ENCODE data around the gene RAB26.
"Not testable (repeated sequence)": the region's sequence is repeated elsewhere in the genome, so short reads cannot be mapped to it uniquely, and the experiment has no call there.

RAB26 gene

GRCh38 chr16:2117960-2118722, 30.3 kb upstream of the RAB26 start:
- not testable (repeated sequence) for DNase-seq

GRCh38 chr16:2121325-2121724, 27.1 kb upstream of the RAB26 start:
- not testable (repeated sequence) for DNase-seq

DNA sequence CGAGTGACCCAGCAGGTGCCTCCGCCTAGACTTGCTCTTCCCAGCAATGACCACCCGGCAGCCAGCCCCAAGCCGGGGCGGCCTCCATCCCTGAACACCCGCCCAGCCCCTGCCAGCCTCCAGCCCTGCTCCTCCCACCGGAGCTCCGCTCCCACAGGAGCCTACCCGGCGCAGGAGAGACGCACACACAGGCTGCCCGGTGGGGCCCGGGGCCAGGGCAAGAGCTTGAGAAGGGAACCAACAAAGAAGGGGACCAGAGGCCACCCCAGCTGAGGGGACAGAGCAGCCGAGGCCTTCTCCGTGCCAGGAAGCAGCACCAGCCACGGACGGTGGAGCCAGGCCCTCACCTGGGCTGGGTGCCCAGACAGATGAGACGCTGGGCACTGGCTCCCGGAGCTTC, 26.6 kb upstream of the RAB26 start:
- no peak for DNase-seq

GRCh38 chr16:2122429-2122828, 26.0 kb upstream of the RAB26 start:
- no peak for DNase-seq

DNA sequence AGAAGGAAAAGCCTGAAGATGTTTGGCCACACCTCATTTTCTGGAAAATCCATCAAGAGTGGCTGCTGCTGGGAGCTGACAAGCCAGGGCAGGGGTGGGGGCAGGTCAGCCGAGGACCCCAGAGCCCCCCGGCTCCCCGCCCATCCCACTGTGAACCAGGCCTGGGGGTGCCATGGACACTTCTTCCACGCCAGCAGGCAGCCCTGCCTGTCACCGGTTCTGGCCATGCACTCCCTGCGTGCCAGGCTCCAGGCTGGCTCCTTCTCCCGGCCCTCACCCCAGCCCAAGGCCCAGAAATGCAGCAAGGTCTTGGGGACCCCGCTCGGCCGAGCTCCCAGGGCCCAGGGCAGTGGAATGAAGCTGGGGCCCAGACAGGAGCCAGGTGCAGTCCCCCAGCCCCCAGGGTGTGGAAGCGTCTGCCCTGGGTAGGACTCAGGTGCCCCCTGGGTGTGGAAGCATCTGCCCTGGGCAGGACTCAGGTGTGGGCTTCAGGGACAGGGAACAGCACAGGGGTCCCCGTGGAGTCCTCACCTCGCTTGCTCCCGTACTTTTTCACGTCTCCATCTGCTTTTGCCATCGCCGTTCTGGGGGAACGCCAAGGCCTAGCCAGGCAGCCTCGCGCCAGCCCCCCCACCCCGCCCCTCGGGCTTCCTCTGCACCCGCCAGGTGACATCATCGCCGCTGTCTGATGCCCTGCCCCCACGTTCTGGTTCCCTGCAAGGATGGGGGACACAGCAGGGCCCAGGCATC, 25.3 kb upstream of the RAB26 start:
- not testable (repeated sequence) for DNase-seq

DNA sequence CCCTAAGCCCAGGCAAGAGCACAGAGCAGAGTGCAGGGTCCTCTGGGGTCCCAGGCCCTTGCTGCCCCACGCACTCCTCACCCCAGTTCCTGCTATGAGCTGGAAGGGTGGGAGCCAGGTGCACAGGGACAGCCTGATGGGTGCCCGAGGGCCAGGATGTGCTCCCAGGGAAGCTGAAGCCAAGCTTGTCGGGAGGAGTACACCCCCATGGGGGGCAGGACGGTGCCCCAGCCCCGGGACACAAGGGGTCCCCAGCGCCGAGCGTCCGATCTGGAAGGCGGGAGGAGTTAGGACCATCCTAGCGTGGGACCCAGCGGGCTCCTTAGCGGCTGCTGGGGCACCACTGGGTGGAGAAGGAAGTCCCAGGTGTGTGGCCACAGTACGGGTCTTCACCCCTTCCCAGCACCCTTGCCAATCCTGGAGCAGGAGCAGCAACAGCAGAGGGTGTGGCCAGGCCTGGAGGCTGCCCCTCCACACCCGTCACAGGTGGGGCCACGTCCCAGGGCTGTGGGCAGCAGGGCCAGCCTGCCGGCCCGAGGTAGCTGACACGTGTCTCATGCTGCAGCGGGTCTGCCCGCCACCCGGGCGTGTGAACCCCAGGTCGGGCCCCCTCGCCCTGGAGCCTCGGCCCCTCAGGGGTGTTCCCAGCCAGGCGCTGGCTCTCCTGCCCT, 24.6 kb upstream of the RAB26 start:
- DNase-seq = not testable (repeated sequence)

DNA sequence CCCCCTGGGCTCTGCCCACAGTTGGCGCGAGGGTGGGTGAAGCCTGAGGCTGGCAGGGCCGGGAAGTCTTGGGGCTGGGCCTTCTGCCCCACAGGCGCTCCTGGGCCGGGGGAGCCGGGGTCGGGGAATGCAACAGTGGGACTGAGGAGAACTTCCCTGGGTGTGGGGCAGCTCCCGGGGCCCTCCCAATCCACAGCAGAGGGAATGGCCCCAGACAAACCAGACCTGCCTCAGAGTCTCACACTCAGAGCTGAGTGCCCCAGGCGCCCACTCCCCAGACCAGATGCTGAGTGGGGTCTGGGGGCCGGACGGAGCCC, 24.1 kb upstream of the RAB26 start:
- DNase-seq = not testable (repeated sequence)

DNA sequence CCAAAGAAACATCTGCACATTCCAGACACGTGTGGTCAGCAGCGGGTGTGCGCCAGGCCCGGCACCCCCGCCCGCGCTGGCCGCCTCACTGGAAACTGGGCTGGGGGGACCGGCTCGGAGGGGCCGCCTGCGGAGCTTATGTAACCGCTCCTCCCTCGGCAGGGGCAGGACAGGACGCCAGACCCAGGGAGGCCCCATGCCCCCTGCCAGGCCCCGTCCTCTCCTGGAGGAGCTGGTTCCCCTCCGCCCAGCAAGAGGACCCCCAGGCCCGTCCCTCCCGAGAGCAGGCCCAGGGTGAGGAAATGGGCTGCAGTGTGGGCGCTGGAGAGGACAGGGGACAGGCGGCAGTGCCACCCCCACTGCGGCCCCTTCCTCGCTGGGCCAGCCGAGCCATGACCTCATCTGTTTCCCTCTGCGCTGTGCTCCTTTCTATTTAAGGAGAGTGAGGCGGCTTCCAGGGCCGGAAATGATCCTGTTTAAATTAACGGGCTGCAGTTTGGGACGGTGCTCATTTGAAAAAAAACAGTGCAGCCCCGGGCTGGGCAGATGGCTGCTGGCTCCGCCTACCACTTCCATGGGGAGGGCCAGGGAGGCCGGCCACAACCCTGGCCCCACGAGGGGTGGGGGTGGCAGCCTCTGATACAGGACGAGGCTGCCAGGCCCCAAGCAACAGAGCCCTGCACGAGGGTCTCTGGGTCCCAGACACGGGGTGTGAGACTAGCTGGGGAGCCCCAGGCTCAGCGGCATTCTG, 23.6 kb upstream of the RAB26 start:
- not testable (repeated sequence) for DNase-seq

GRCh38 chr16:2125609-2126008, 22.8 kb upstream of the RAB26 start:
- not testable (repeated sequence) for DNase-seq

DNA sequence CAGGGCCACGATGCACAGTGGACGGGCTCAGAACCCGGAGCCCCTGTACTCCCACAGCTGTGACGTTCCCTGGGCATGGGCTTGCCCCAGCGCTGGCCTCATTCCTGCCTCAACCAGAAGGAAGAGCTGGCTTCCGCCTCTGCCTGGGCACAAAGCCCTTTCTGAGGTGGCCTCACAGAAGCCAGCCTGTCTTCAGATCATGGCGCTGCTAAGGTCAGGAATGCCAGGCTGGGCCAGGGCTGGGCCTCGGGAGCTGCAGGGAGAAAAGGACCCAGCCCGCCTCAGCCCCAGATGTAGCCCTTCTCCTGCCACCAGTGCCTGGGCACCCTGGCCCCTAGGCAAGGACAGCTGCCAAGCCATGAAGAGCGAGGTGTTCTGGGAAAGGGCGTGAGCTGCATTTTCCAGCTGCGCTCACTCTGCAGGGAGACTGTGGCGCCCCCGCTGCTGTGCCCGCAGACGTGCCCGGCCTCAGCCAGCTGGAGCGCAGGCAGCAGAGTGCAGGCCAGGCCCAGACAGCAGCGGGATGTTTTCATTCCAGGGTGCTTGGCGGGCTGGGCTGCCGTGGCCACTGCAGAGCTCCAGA, 22.2 kb upstream of the RAB26 start:
- not testable (repeated sequence) for DNase-seq

DNA sequence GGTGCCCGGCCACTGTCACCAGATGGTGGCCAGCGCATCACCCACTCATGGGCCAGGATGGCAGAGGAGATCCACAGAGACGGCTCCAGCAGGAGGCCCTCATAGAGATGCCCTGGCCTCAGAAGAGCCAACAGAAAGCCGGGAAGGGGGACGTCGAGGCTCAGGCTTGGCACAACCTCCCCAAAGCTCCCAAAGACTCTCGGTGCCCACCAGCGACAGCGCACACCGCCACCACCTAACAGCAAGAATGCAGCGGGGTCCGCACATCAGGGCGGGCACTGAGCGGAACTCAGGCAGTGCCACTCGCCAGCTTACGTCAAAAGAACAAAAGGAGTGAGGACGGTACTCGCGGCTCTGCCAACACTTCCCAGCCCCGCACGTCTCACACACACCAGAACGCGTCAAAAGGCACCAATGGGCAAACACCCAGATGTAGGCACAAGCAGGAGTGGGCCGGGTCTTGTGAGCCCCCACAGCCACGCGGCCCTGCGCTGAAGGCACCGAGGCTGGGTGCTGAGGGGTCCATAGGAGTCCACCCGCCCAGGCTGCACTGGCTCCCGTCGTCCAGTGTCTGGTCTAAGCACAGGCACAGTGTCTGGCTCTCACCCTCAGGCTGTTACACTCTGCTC, 21.4 kb upstream of the RAB26 start:
- not testable (repeated sequence) for DNase-seq

DNA sequence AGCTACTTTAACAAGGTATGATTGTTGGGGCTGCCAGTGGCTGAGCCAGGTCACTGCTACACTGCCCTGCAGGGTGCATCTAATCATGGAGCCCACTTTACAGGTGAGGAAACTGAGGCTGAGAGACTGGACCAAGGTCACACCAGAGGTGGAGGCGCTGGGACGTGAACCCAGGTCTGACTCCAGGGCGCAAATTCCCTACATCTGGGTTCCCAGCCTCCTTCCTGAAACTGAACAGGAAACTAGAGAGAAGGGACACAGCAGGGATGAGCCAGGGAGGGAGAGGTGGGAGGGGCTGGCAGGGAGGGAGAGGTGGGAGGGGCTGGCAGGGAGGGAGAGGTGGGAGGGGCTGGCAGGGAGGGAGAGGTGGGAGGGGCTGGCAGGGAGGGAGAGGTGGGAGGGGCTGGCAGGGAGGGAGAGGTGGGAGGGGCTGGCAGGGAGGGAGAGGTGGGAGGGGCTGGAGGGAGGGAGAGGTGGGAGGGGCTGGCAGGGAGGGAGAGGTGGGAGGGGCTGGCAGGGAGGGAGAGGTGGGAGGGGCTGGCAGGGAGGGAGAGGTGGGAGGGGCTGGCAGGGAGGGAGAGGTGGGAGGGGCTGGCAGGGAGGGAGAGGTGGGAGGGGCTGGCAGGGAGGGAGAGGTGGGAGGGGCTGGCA, 20.7 kb upstream of the RAB26 start:
- not testable (repeated sequence) for DNase-seq

DNA sequence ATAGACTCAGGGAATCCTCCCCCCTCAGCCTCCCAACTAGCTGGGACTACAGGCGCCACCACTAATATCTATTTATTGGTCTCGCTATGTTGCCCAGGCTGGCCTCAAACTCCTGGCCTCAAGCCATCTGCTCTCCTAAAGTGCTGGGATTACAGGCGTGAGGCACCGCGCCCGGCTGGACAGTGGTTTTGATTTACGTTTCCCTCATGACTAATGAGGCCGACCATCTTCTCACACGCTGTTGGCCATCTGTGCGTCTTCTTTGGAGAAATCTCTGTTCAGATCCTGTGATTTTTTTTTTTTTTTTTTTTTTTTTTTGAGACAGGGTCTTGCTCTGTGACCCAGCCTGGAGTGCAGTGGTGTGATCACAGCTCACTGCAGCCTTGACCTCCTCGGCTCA, 19.2 kb upstream of the RAB26 start:
- not testable (repeated sequence) for DNase-seq

DNA sequence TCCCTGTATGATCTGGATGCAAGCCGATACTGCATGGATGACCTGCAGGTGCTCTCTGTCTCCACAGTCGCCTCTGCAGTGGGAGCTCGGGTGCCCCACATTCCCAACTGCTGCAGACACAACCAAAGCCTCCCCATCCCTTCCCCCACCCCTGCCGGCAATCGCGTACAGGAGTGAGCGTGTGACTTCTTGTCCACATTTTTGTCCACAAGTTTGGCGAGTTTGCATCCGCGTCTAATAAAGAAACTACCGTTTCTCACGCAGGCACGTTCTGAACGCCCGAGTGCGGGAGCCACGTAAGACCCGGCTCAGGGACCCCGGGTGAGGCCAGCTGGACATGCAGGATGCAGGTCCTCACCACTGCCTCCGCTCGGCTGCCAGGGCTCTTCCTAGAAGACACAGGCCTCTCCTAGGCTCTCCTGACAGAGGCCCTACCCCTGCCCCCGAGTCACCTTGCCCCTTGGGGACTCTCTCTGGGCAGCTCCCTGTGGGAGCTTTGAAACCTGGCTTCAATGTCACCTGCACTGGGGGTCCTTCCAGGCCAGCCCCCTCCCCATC, 18.5 kb upstream of the RAB26 start:
- DNase-seq = not testable (repeated sequence)

DNA sequence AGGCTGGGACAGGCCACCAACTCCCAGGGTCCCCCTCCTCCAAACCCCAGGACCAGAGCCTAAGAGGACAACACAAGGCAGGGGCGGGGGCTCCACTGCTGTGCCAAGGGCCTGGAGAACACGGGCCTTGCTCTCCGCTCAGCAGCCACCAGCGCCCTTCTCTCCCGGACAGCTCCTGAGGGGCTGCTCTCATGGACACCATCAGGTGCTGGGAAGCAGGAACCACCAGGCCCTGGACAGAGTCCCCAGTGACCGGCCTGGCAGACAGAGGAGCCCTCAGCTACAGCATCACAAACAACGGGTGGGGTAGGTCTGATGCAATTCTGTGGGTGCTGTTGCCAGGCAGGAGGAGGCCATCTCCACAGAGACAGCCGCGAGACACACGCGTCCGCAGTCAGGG, 14.6 kb upstream of the RAB26 start:
- not testable (repeated sequence) for DNase-seq

DNA sequence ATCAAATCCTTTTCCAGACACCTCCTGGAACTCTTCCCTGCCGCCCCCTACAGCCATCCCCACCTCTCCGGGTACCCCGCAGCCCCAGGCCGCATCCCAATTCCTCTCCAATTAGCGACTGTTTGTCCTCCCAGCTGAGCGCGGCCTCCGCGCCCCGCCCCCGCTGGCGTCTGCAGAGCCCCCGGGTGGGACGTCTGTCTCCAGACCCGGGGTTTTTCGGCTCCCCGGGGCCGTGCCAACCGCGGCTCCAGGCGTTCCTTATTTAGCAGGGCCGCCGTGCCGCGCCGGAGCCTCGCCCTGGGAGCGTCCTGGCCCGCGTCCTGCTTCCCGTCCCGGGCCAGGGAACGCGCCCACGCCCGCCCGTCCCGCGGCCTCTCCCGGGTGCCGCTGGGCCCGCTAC, 13.4 kb upstream of the RAB26 start:
- not testable (repeated sequence) for DNase-seq

DNA sequence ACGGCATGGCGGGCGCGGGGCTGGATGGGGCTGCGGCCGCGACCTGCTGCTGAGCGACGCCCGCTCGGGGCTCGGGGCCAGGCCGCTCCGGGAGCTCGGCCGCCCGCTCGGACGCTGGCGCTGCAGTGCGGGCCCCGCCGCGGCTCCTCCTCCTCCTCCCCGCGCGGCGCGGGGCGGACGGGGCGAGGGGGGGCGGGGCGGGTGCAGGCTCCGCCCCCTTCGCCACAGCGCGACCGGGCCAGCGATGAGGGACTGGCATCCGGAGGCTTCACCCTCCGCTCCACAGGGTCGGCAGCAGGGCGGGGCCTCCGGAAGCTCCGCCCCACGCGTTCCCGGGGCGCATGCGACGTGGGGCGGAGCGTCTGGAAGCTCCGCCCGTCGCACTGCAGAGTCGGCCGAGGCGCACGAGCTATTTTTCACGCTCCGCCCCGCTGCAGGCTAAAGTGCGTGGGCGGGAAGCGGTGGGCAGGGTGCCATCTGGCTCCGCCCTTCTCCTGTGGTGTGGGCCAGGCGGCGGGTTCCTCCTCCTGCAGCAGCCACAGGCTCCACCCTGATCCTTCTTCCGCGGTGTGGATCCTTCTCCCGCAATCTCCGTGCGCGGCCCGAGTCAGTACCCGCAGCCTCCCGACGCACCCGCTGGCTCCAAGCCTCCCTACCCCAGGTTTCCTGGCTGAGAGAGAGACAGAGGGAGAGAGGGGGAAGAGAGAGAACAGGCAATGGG, 12.5 kb upstream of the RAB26 start, which contains the start of gene PKD1:
Gene PKD1 (minus strand): TSS at position 129 of the 721 bp plus-strand sequence. CDS start 209 bp downstream, outside the sequence.
- DNase-seq = peak; percentile 82 to 87

GRCh38 chr16:2142942-2143877, 5.2 kb upstream of the RAB26 start:
- no peak for DNase-seq

DNA sequence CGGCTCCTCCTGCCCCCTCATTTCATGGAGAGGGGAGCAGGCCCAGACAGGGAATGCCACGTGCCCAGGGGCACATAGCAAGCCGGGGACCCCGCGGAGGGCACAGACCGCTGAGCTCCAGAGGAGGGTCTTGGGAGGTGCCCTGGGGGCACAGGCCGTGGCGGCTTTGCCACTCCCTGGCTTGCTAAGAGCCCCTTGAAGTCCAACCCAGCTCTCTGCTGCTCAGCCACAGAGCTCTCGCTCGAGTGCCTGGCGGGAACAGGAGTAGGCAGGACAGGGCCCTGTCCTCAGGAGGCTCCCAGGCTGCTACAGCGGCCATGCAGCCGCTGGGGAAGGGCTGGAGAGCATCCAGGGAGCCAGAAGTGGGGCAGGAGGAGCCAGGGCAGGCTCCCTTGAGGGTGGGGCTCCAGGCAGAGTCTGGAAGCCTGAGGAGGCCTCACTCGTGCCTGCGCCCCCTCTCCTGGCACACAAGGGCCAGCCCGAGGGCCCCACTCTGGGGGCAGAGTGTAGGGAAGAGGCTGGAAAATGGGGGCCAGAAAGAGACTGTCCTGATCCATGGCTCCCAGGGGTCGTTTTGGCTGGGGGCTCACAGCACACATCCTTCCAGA, 4.4 kb upstream of the RAB26 start:
- DNase-seq = no peak
